ENCODE results near the gene S100A5. TPM values are rescaled to one million over a fixed set of nuclear protein-coding genes. Genes with fewer than 3 reads are reported as not detected.

The S100A5 gene
- total RNA-seq, 1 experiment from 2014 or later: not detected

- Mint-ChIP-seq H3K4me1 (ENCODE audit: insufficient read depth, unreplicated experiment) (peaks cover 42% of the 10 kb centered on the region), H3K27me3 (ENCODE audit: insufficient read depth, unreplicated experiment) (no peaks in the 10 kb centered on the region), H3K36me3 (ENCODE audit: insufficient read depth, unreplicated experiment) (peaks cover 88% of the 10 kb centered on the region), H3K9me3 (ENCODE audit: unreplicated experiment) (no peaks in the 10 kb centered on the region), H3K27ac (ENCODE audit: low read depth, unreplicated experiment) (no peak overlapping the region), H3K4me3 (ENCODE audit: unreplicated experiment) (no peak overlapping the region)
- intact Hi-C loops (cut with micrococcal nuclease): no loop called here
- ChIA-PET CTCF (interaction anchor here (0.6 to 11.5 kb wide), 9 partner anchors 8 to 58 kb away, joined by 3 to 221 read pairs (median 7); partner anchors contain the start of genes S100A3, S100A4 and S100A6), POLR2A (interaction anchor here (0.8 to 24.9 kb wide), 6 partner anchors 8 to 403 kb away, joined by 3 to 2106 read pairs (median 59); partner anchors contain the start of genes S100A13, S100A14, S100A16 and S100A3)
- no peak for DNase-seq (ENCODE audit: unreplicated experiment)
- TF ChIP-seq CTCF (IDR thresholded peaks at IDR 0.05; ENCODE audit: unreplicated experiment): no peak
- no TSS peak for BruUV-seq (replicated peaks)
These were observed 19.5 kb upstream of the S100A5 start for GRCh38 chr1:153560241-153560640.

- DNase-seq (ENCODE audit: unreplicated experiment): no peak
- Mint-ChIP-seq H3K36me3 (ENCODE audit: insufficient read depth, unreplicated experiment) (peaks cover 82% of the 10 kb centered on the region), H3K9me3 (ENCODE audit: unreplicated experiment) (no peaks in the 10 kb centered on the region), H3K4me1 (ENCODE audit: insufficient read depth, unreplicated experiment) (peaks cover 28% of the 10 kb centered on the region), H3K27ac (ENCODE audit: low read depth, unreplicated experiment) (no peak overlapping the region), H3K4me3 (ENCODE audit: unreplicated experiment) (no peak overlapping the region), H3K27me3 (ENCODE audit: insufficient read depth, unreplicated experiment) (no peaks in the 10 kb centered on the region)
- no TSS peak for BruUV-seq (replicated peaks)
- intact Hi-C loops (cut with micrococcal nuclease): no loop called here
- ChIA-PET POLR2A (interaction anchor here (0.8 to 24.9 kb wide), 8 partner anchors 8 to 218 kb away, joined by 3 to 2106 read pairs (median 7); partner anchors contain the start of genes S100A16, S100A2, S100A3 and S100A4), CTCF (interaction anchor here (0.6 to 11.5 kb wide), 7 partner anchors 8 to 52 kb away, joined by 3 to 221 read pairs (median 6); partner anchors contain the start of genes S100A4 and S100A6)
- TF ChIP-seq CTCF (IDR thresholded peaks at IDR 0.05; ENCODE audit: unreplicated experiment): no peak
These were observed 17.1 kb upstream of the S100A5 start for GRCh38 chr1:153557877-153558276.

GRCh38 chr1:153556348-153556747 is 15.6 kb upstream of the S100A5 start:
- no peak overlapping the region for H3K4me3 Mint-ChIP-seq (ENCODE audit: unreplicated experiment)
- ChIA-PET POLR2A (interaction anchor here (2.0 to 24.9 kb wide), 4 partner anchors 10 to 57 kb away, joined by 7 to 2106 read pairs (median 30); partner anchors contain the start of genes S100A16, S100A2, S100A3 and S100A4), CTCF (interaction anchor here (0.6 to 11.5 kb wide), 7 partner anchors 8 to 180 kb away, joined by 3 to 221 read pairs (median 5); partner anchors contain the start of genes S100A4 and S100A6)
- peak overlapping the region; percentile 20 for H3K27ac Mint-ChIP-seq (ENCODE audit: low read depth, unreplicated experiment)
- BruUV-seq (replicated peaks): no TSS peak
- intact Hi-C loops (cut with micrococcal nuclease): no loop called here
- H3K4me1 Mint-ChIP-seq (ENCODE audit: insufficient read depth, unreplicated experiment): peaks cover 14% of the 10 kb centered on the region
- no peaks in the 10 kb centered on the region for H3K9me3 Mint-ChIP-seq (ENCODE audit: unreplicated experiment)
- H3K27me3 Mint-ChIP-seq (ENCODE audit: insufficient read depth, unreplicated experiment): no peaks in the 10 kb centered on the region
- no peak for DNase-seq (ENCODE audit: unreplicated experiment)
- H3K36me3 Mint-ChIP-seq (ENCODE audit: insufficient read depth, unreplicated experiment): peaks cover 76% of the 10 kb centered on the region
- TF ChIP-seq CTCF (IDR thresholded peaks at IDR 0.05; ENCODE audit: unreplicated experiment): no peak

- H3K36me3 Mint-ChIP-seq (ENCODE audit: insufficient read depth, unreplicated experiment): peaks cover 61% of the 10 kb centered on the region
- BruUV-seq (replicated peaks): no TSS peak
- peaks cover 27% of the 10 kb centered on the region for H3K4me1 Mint-ChIP-seq (ENCODE audit: insufficient read depth, unreplicated experiment)
- H3K9me3 Mint-ChIP-seq (ENCODE audit: unreplicated experiment): no peaks in the 10 kb centered on the region
- CTCF ChIA-PET: interaction anchor here (0.6 to 13.1 kb wide), 7 partner anchors 9 to 59 kb away, joined by 3 to 146 read pairs (median 3); partner anchors contain the start of gene S100A6
- peak overlapping the region; percentile 17 for H3K27ac Mint-ChIP-seq (ENCODE audit: low read depth, unreplicated experiment)
- no peak overlapping the region for H3K4me3 Mint-ChIP-seq (ENCODE audit: unreplicated experiment)
- POLR2A ChIA-PET: interaction anchor here (1.2 to 36.1 kb wide), 6 partner anchors 1 to 62 kb away, joined by 3 to 2106 read pairs (median 12); partner anchors contain the start of genes S100A14, S100A2, S100A3 and S100A4
- intact Hi-C loops (cut with micrococcal nuclease): no loop called here
- no peaks in the 10 kb centered on the region for H3K27me3 Mint-ChIP-seq (ENCODE audit: insufficient read depth, unreplicated experiment)
- no peak for DNase-seq (ENCODE audit: unreplicated experiment)
- TF ChIP-seq CTCF (IDR thresholded peaks at IDR 0.05; ENCODE audit: unreplicated experiment): no peak
These were observed 13.3 kb upstream of the S100A5 start for GRCh38 chr1:153553830-153554541.

Measured in MCF 10A (cell line).